ENCODE data around the gene SLC35E1. TPM values are rescaled to one million over a fixed set of nuclear protein-coding genes. Genes with fewer than 3 reads are reported as not detected.
A peak's percentile ranks its signal among the peaks of the same experiment; 100 is the strongest.

The SLC35E1 gene
- total and polyA plus RNA-seq, 2 donors from 2014 or later: 19.8 to 47.1 TPM

GRCh38 chr19:16609511-16610200 is 37.4 kb upstream of the SLC35E1 start:
- TF ChIP-seq CTCF (IDR thresholded peaks at IDR 0.05; ENCODE audit: borderline replicate concordance, extremely low read depth, insufficient read depth): no peak
- no peak overlapping the region for H3K9ac ChIP-seq (ENCODE audit: low read length in 3 of 3)
- H3K36me3 ChIP-seq (ENCODE audit: control insufficient read depth in 2 of 3, insufficient read depth in 3 of 3, low read length in 3 of 3): no peaks in the 10 kb centered on the region
- no peak overlapping the region for H3K27ac ChIP-seq (ENCODE audit: low read depth in 2 of 2, low read length in 2 of 2)
- intact Hi-C loops (cut with DNase I): no loop called here
- H3K9me3 ChIP-seq (ENCODE audit: control insufficient read depth in 2 of 3, insufficient read depth in 1 of 3, low read length in 3 of 3): no peaks in the 10 kb centered on the region
- H3K27me3 ChIP-seq (ENCODE audit: control insufficient read depth, insufficient read depth, low read length): no peaks in the 10 kb centered on the region
- no peak overlapping the region for H3K4me3 ChIP-seq (ENCODE audit: low read length in 3 of 3)
- FAIRE-seq (no peak), DNase-seq (no peak)
- peaks cover 0 to 15% (median 0%) of the 10 kb centered on the region in 3 donors for H3K4me1 ChIP-seq (ENCODE audit: control insufficient read depth in 2 of 3, insufficient read depth in 2 of 3, low read depth in 1 of 3, low read length in 3 of 3)

GRCh38 chr19:16608290-16608739 is 36.1 kb upstream of the SLC35E1 start:
- H3K4me3 ChIP-seq (ENCODE audit: low read length in 3 of 3): no peak overlapping the region
- DNase-seq: peak in 1 of 5 donors; percentile 59
- no peaks in the 10 kb centered on the region for H3K27me3 ChIP-seq (ENCODE audit: control insufficient read depth, insufficient read depth, low read length)
- no peaks in the 10 kb centered on the region for H3K36me3 ChIP-seq (ENCODE audit: control insufficient read depth in 2 of 3, insufficient read depth in 3 of 3, low read length in 3 of 3)
- TF ChIP-seq CTCF (IDR thresholded peaks at IDR 0.05; ENCODE audit: borderline replicate concordance, extremely low read depth, insufficient read depth): no peak
- intact Hi-C loops (cut with DNase I): no loop called here
- H3K9ac ChIP-seq (ENCODE audit: low read length in 3 of 3): no peak overlapping the region
- no peak for FAIRE-seq
- peak overlapping the region; percentile 9 to 16 for H3K27ac ChIP-seq (ENCODE audit: low read depth in 2 of 2, low read length in 2 of 2)
- no peaks in the 10 kb centered on the region for H3K9me3 ChIP-seq (ENCODE audit: control insufficient read depth in 2 of 3, insufficient read depth in 1 of 3, low read length in 3 of 3)
- H3K4me1 ChIP-seq (ENCODE audit: control insufficient read depth in 2 of 3, insufficient read depth in 2 of 3, low read depth in 1 of 3, low read length in 3 of 3): peaks cover 0 to 15% (median 0%) of the 10 kb centered on the region in 3 donors

GRCh38 chr19:16607819-16608218 is 35.6 kb upstream of the SLC35E1 start:
- Histone ChIP-seq H3K9ac (ENCODE audit: low read length in 3 of 3) (no peak overlapping the region), H3K4me1 (ENCODE audit: control insufficient read depth in 2 of 3, insufficient read depth in 2 of 3, low read depth in 1 of 3, low read length in 3 of 3) (peaks cover 0 to 15% (median 0%) of the 10 kb centered on the region in 3 donors), H3K27ac (ENCODE audit: low read depth in 2 of 2, low read length in 2 of 2) (peak overlapping the region; percentile 9 to 16), H3K27me3 (ENCODE audit: control insufficient read depth, insufficient read depth, low read length) (no peaks in the 10 kb centered on the region), H3K36me3 (ENCODE audit: control insufficient read depth in 2 of 3, insufficient read depth in 3 of 3, low read length in 3 of 3) (no peaks in the 10 kb centered on the region), H3K4me3 (ENCODE audit: low read length in 3 of 3) (no peak overlapping the region), H3K9me3 (ENCODE audit: control insufficient read depth in 2 of 3, insufficient read depth in 1 of 3, low read length in 3 of 3) (no peaks in the 10 kb centered on the region)
- no peak for TF ChIP-seq CTCF (IDR thresholded peaks at IDR 0.05; ENCODE audit: borderline replicate concordance, extremely low read depth, insufficient read depth)
- FAIRE-seq (no peak), DNase-seq (no peak)
- intact Hi-C loops (cut with DNase I): no loop called here

Data from kidney (tissue), 14 donors.